ENCODE measurements around the gene TKT.

- no peak for TF ChIP-seq SIN3A (IDR thresholded peaks at IDR 0.05; ENCODE audit: low read depth)
- no peak for TF ChIP-seq CTCF (IDR thresholded peaks at IDR 0.05 in 2 of 3, conservative IDR thresholded peaks at IDR 0.05 in 1 of 3; ENCODE audit: borderline replicate concordance in 1 of 3, insufficient read depth in 1 of 3, low read depth in 2 of 3, low read length in 2 of 3)
- no peak for TF ChIP-seq POLR2A (IDR thresholded peaks at IDR 0.05; ENCODE audit: borderline replicate concordance, extremely low read depth, insufficient read depth, insufficient read length)
- TF ChIP-seq POLR2AphosphoS5 (IDR thresholded peaks at IDR 0.05; ENCODE audit: low read depth, low read length), result no peak
- TF ChIP-seq MAX (IDR thresholded peaks at IDR 0.05), result no peak
- no peak for TF ChIP-seq ZFX (IDR thresholded peaks at IDR 0.05)
These were observed 32.4 kb upstream of the TKT start for GRCh38 chr3:53288214-53288613.

Data from HCT116 (cell line).